22Rv1 (cell line): Measurements from ENCODE around the gene CLSTN2.

ENCODE experiments used
- ZFX ChIP-seq: fragments of 450-650 bp; IDR thresholded peaks from 2 replicates; pipeline ENCODE4 v1.6.1; 2017; ENCODE audit warnings: antibody characterized with exemption, borderline replicate concordance
- TF ChIP-seq, protein P1 (sequence below): fragments of 450-650 bp; IDR thresholded peaks from 2 replicates; pipeline ENCODE4 v1.5.1; 2017; ENCODE audit warnings: mild to moderate bottlenecking

DNA sequence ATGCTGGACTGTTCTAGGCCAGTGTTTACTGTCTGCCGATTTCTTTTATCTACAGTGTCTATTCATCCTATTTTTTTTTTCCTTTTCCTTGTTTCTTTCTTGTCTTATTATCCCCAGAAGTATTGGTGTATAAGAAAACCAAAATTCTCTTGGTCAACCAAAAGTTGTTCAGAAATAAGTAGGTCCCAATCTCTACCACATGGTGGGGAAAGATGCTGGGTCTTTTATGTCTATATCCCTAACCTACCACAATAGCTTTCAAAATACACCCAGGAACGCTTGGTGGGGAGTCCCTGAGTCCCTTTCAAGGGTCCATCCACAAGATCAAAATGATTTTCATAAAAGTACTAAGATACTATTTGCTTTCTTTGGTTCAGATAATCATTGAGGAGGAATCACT, 225.6 kb downstream of the CLSTN2 start:
- TF ChIP-seq, protein P1, sequence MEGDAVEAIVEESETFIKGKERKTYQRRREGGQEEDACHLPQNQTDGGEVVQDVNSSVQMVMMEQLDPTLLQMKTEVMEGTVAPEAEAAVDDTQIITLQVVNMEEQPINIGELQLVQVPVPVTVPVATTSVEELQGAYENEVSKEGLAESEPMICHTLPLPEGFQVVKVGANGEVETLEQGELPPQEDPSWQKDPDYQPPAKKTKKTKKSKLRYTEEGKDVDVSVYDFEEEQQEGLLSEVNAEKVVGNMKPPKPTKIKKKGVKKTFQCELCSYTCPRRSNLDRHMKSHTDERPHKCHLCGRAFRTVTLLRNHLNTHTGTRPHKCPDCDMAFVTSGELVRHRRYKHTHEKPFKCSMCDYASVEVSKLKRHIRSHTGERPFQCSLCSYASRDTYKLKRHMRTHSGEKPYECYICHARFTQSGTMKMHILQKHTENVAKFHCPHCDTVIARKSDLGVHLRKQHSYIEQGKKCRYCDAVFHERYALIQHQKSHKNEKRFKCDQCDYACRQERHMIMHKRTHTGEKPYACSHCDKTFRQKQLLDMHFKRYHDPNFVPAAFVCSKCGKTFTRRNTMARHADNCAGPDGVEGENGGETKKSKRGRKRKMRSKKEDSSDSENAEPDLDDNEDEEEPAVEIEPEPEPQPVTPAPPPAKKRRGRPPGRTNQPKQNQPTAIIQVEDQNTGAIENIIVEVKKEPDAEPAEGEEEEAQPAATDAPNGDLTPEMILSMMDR = no peak
- no peak for TF ChIP-seq ZFX
